ENCODE results near the gene ATG4B.

DNA sequence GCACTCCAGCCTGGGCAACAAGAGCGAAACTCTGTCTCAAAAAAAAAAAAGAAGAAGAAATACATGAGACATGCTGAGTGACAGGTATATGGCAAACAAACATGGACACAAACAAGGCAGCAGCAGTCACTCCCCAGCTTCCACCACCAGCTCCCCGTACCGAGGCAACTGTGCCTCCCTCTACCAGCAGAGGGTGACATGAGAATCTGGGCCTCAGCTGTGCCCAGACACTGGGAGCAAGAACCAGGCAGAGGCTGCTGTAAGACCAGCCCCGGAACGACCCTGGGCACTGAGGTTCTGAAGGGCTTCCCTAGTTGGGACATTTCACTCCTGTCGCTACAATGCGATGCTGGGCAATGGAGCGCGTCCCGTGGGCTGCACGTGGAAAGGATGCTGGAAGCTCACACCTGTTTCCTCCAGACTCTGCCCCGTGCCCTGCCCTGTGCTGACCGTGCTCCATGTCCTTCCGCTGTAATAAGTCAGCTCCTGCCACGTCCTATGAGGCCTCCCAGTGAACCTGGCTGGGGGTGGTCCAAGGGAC lies 41.8 kb upstream of the ATG4B start:
- no peak for TF ChIP-seq POLR2AphosphoS5 (IDR thresholded peaks at IDR 0.05; ENCODE audit: low read depth, low read length)
- no peak for TF ChIP-seq POLR2A (IDR thresholded peaks at IDR 0.05; ENCODE audit: low read depth, low read length)
- no peak for TF ChIP-seq TAF1 (IDR thresholded peaks at IDR 0.05; ENCODE audit: borderline replicate concordance, low read depth, low read length)

Data from GM12892 (cell line).